BLaER1 treated with 17β-estradiol and CSF1 and Interleukin-3, amounts not matched to agents 10 nM and 100 nM (cell line): ENCODE results near the gene PMM1.

Source experiments
- H3K27ac ChIP-seq, 11 experiments: shearing (Covaris generic); formaldehyde crosslinking; 2 replicates each; pipeline ENCODE4 v1.8.1; 2022
- H3K27me3 ChIP-seq, 11 experiments: shearing (Covaris generic); formaldehyde crosslinking; 2 replicates each; pipeline ENCODE4 v1.8.1; 2022
- H3K36me3 ChIP-seq, 11 experiments: shearing (Covaris generic); formaldehyde crosslinking; 2 replicates each; pipeline ENCODE4 v1.8.1; 2022
- H3K4me1 ChIP-seq, 10 experiments: shearing (Covaris generic); formaldehyde crosslinking; 2 replicates each; pipeline ENCODE4 v1.8.1; 2022
- H3K4me2 ChIP-seq, 11 experiments: shearing (Covaris generic); formaldehyde crosslinking; 2 replicates each; pipeline ENCODE4 v1.8.1; 2022
- H3K4me3 ChIP-seq, 10 experiments: shearing (Covaris generic); formaldehyde crosslinking; 2 replicates each; pipeline ENCODE4 v1.8.1; 2022
- H3K9ac ChIP-seq, 11 experiments: shearing (Covaris generic); formaldehyde crosslinking; 2 replicates each; pipeline ENCODE4 v1.8.1; 2022
- H3K9me3 ChIP-seq, 11 experiments: shearing (Covaris generic); formaldehyde crosslinking; replicated peaks in 1 of 11; 2 replicates each; pipeline ENCODE4 v1.8.1; 2022
- H4K20me1 ChIP-seq, 11 experiments: shearing (Covaris generic); formaldehyde crosslinking; 2 replicates each; pipeline ENCODE4 v1.8.1; 2022
- Cebpa-rat ChIP-seq, 11 experiments: shearing (Covaris generic); IDR thresholded peaks; 2 replicates each; pipeline ENCODE4 v1.8.1; 2022

The PMM1 gene

GRCh38 chr22:41541484-41541883, 48.2 kb downstream of the PMM1 start:
- Histone ChIP-seq H3K4me1 (peaks cover 31 to 42% (median 38%) of the 10 kb centered on the region in 10 experiments), H3K27ac (no peak overlapping the region), H3K36me3 (peaks cover 37 to 52% (median 49%) of the 10 kb centered on the region in 11 experiments), H4K20me1 (peaks cover 39 to 76% (median 72%) of the 10 kb centered on the region in 11 experiments; a peak in 21 of 22 replicates), H3K27me3 (no peaks in the 10 kb centered on the region), H3K4me3 (no peak overlapping the region), H3K9ac (peak overlapping the region in 9 of 11 experiments; percentile 4 to 92 (median 37); a peak in 7 of 22 replicates), H3K9me3 (no peaks in the 10 kb centered on the region), H3K4me2 (peak overlapping the region in 10 of 11 experiments; percentile 86 to 99 (median 94); a peak in 17 of 22 replicates)
- no peak for TF ChIP-seq Cebpa-rat (IDR thresholded peaks at IDR 0.05)

GRCh38 chr22:41540365-41540764, 49.3 kb downstream of the PMM1 start:
- Histone ChIP-seq H3K36me3 (peaks cover 37 to 61% (median 54%) of the 10 kb centered on the region in 11 experiments), H3K27me3 (no peaks in the 10 kb centered on the region), H3K4me2 (peak overlapping the region in 3 of 11 experiments; percentile 94 to 98 (median 94); a peak in 1 of 22 replicates), H4K20me1 (peaks cover 39 to 87% (median 79%) of the 10 kb centered on the region in 11 experiments; a peak in 21 of 22 replicates), H3K9ac (peak overlapping the region in 5 of 11 experiments; percentile 18 to 51 (median 31); a peak in 3 of 22 replicates), H3K9me3 (no peaks in the 10 kb centered on the region), H3K4me1 (peaks cover 31 to 43% (median 38%) of the 10 kb centered on the region in 10 experiments), H3K4me3 (no peak overlapping the region), H3K27ac (no peak overlapping the region)
- no peak for TF ChIP-seq Cebpa-rat (IDR thresholded peaks at IDR 0.05)

DNA sequence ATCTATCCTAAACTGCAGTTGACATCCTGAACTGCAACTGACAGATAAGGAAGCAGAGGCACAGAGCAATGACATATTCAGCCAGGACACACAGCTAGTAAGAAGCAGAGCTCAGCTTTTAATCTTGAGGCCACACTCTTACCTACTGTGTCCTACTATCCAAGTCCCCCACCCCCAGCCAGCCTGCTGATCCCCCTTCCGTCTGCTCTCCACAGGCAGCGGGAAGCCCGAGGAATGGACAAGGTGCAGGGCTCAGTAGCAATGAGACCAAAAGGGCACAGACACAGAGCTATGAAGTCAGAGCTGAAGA, 49.7 kb downstream of the PMM1 start:
- H3K4me3 ChIP-seq: no peak overlapping the region
- no peak for TF ChIP-seq Cebpa-rat (IDR thresholded peaks at IDR 0.05)
- peak overlapping the region in 4 of 11 experiments; percentile 18 to 51 (median 29); a peak in 4 of 22 replicates for H3K9ac ChIP-seq
- H3K9me3 ChIP-seq: no peaks in the 10 kb centered on the region
- H3K36me3 ChIP-seq: peaks cover 37 to 65% (median 55%) of the 10 kb centered on the region in 11 experiments
- H3K4me1 ChIP-seq: peaks cover 31 to 42% (median 36%) of the 10 kb centered on the region in 10 experiments
- H3K27me3 ChIP-seq: no peaks in the 10 kb centered on the region
- no peak overlapping the region for H3K27ac ChIP-seq
- peaks cover 39 to 91% (median 83%) of the 10 kb centered on the region in 11 experiments; a peak in 21 of 22 replicates for H4K20me1 ChIP-seq
- no peak overlapping the region for H3K4me2 ChIP-seq

DNA sequence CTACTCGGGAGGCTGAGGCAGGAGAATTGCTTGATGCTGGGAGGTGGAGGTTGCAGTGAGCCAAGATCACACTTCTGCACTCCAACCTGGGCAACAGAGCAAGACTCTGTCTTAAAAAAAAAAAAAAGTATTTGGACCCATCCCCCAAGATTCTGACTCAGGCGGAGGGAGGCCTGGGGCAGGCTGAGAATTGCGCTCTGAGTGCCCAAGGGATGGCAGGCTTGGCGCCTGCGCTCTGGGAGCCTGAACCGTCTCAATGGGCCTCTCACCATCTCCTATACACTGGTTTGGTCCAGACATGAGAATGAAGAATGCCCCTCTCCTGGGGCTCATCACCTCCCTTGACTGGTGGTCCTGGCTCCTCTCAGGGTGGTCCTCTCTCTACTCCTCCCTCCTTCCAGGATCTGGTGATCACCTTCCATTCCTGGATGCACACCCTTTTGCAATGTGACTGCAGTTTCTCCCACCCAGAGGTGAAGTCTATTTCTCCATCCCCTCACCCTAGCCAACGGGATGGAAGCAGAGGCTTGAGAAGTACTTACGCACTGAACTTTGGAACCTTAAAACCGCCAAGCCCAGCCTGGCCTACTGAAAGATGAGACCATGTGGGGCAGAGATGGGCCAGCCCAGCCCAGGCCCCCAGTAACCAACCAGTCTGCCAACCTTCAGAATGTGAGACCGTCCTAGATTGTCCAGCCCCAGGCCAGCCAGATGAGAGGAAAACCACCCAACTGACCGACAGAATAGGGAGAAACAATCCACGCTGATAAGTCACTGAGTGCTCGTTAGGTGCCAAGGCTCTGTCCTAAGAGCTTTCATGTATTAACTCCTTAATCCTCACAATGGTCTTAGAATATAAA, 50.3 kb downstream of the PMM1 start:
- peaks cover 28 to 38% (median 32%) of the 10 kb centered on the region in 10 experiments for H3K4me1 ChIP-seq
- H3K4me3 ChIP-seq: no peak overlapping the region
- no peaks in the 10 kb centered on the region for H3K27me3 ChIP-seq
- no peak overlapping the region for H3K4me2 ChIP-seq
- TF ChIP-seq Cebpa-rat (IDR thresholded peaks at IDR 0.05): no peak
- H3K36me3 ChIP-seq: peaks cover 43 to 71% (median 60%) of the 10 kb centered on the region in 11 experiments
- H3K9ac ChIP-seq: peak overlapping the region in 5 of 11 experiments; percentile 7 to 51 (median 27); a peak in 4 of 22 replicates
- H4K20me1 ChIP-seq: peaks cover 39 to 97% (median 89%) of the 10 kb centered on the region in 11 experiments; a peak in 21 of 22 replicates
- no peaks in the 10 kb centered on the region for H3K9me3 ChIP-seq
- H3K27ac ChIP-seq: no peak overlapping the region

DNA sequence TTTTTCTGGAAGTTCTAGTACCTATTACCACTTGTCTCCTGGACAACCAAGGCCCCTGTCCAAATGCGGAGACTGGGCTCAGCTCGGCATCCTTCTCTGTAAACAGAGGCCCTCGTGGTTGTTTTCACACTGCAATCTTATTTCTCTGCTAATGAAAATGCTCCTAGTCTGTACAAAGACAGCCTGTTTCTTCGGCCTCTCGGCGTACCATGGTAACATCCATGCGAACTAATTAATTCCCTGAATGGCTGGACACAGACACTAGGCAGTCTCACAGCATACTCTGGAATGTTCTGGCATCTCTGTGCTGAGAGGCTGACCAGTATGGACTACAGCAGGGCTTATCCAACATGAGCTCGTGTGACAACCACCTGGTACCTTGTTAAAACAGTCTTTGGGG, 51.1 kb downstream of the PMM1 start:
- Histone ChIP-seq H3K36me3 (peaks cover 51 to 79% (median 68%) of the 10 kb centered on the region in 11 experiments), H3K9ac (0 out of 22 replicates have a peak overlapping the region, but pooled peaks of 1 of the 11 experiments have one; percentile 16), H3K4me1 (peaks cover 28 to 38% (median 31%) of the 10 kb centered on the region in 10 experiments), H3K4me3 (no peak overlapping the region), H3K4me2 (no peak overlapping the region), H3K9me3 (no peaks in the 10 kb centered on the region), H3K27ac (no peak overlapping the region), H3K27me3 (no peaks in the 10 kb centered on the region), H4K20me1 (peaks cover 40 to 100% (median 95%) of the 10 kb centered on the region in 11 experiments; a peak in 21 of 22 replicates)
- no peak for TF ChIP-seq Cebpa-rat (IDR thresholded peaks at IDR 0.05)

- peaks cover 15 to 25% (median 18%) of the 10 kb centered on the region in 10 experiments for H3K4me1 ChIP-seq
- no peak for TF ChIP-seq Cebpa-rat (IDR thresholded peaks at IDR 0.05)
- H3K27me3 ChIP-seq: no peaks in the 10 kb centered on the region
- H3K36me3 ChIP-seq: peaks cover 64 to 92% (median 82%) of the 10 kb centered on the region in 11 experiments
- H3K27ac ChIP-seq: no peak overlapping the region
- peaks cover 40 to 100% (median 95%) of the 10 kb centered on the region in 11 experiments; a peak in 21 of 22 replicates for H4K20me1 ChIP-seq
- H3K4me2 ChIP-seq: no peak overlapping the region
- no peak overlapping the region for H3K9ac ChIP-seq
- no peak overlapping the region for H3K4me3 ChIP-seq
- no peaks in the 10 kb centered on the region for H3K9me3 ChIP-seq
Observed at GRCh38 chr22:41537203-41537602, 52.4 kb downstream of the PMM1 start.

GRCh38 chr22:41535244-41535643, 54.4 kb downstream of the PMM1 start:
- TF ChIP-seq Cebpa-rat (IDR thresholded peaks at IDR 0.05): no peak
- Histone ChIP-seq H3K4me2 (no peak overlapping the region), H3K4me3 (no peak overlapping the region), H3K27ac (no peak overlapping the region), H3K4me1 (peaks cover 0 to 9% (median 2%) of the 10 kb centered on the region in 10 experiments; a peak in 5 of 20 replicates), H3K9ac (no peak overlapping the region), H3K9me3 (no peaks in the 10 kb centered on the region), H3K36me3 (peaks cover 72 to 98% (median 90%) of the 10 kb centered on the region in 11 experiments), H4K20me1 (peaks cover 31 to 100% (median 95%) of the 10 kb centered on the region in 11 experiments; a peak in 21 of 22 replicates), H3K27me3 (no peaks in the 10 kb centered on the region)

- Histone ChIP-seq H3K27ac (no peak overlapping the region), H3K4me2 (no peak overlapping the region), H3K36me3 (peaks cover 68 to 98% (median 87%) of the 10 kb centered on the region in 11 experiments), H3K9ac (no peak overlapping the region), H4K20me1 (peaks cover 23 to 100% (median 95%) of the 10 kb centered on the region in 11 experiments; a peak in 21 of 22 replicates), H3K9me3 (no peaks in the 10 kb centered on the region), H3K4me3 (no peak overlapping the region), H3K27me3 (no peaks in the 10 kb centered on the region), H3K4me1 (peaks cover 0 to 8% (median 3%) of the 10 kb centered on the region in 10 experiments; a peak in 6 of 20 replicates)
- no peak for TF ChIP-seq Cebpa-rat (IDR thresholded peaks at IDR 0.05)
Observed at GRCh38 chr22:41534219-41534618, 55.4 kb downstream of the PMM1 start.
